GM15510 (cell line): ENCODE data around the gene C3orf80.

Experiments used
- POLR2A ChIP-seq: IDR thresholded peaks from 3 replicates; pipeline ENCODE4 v1.6.1; 2011; ENCODE audit warnings: borderline replicate concordance; ENCODE audit not compliant: insufficient read length; ENCODE audit errors: extremely low read depth

Gene C3orf80

GRCh38 chr3:160225176-160226025 is at the start of gene C3orf80:
C3orf80 (plus strand) TSS chr3:160225422; CDS start chr3:160225636, 214 bp downstream.
- no peak for TF ChIP-seq POLR2A

DNA sequence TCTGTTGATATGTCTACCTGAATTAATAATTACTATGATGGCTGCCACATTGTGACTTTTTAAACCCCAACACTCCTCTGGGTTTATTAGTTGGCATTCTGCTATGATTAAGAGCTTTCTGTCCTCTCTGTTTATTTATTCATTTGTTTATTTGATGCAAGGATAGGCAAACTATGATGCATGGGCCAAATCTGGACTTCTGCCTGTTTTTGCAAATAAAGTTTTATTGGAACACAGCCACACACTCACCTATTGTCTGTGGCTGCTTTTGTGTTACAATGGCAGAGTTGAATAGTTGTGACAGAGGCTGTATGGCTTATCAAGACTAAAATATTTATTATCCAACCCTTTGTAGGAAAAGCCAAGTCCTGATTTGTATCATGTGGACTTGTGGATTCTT is 48.3 kb upstream of the C3orf80 start:
- TF ChIP-seq POLR2A = no peak

- no peak for TF ChIP-seq POLR2A
These were observed 45.3 kb upstream of the C3orf80 start for GRCh38 chr3:160179906-160180305.

GRCh38 chr3:160180581-160181216 is 44.5 kb upstream of the C3orf80 start:
- TF ChIP-seq POLR2A = no peak

GRCh38 chr3:160183345-160184076 is 41.7 kb upstream of the C3orf80 start:
- TF ChIP-seq POLR2A = no peak

- no peak for TF ChIP-seq POLR2A
These were observed 40.6 kb upstream of the C3orf80 start for GRCh38 chr3:160184655-160185054.

DNA sequence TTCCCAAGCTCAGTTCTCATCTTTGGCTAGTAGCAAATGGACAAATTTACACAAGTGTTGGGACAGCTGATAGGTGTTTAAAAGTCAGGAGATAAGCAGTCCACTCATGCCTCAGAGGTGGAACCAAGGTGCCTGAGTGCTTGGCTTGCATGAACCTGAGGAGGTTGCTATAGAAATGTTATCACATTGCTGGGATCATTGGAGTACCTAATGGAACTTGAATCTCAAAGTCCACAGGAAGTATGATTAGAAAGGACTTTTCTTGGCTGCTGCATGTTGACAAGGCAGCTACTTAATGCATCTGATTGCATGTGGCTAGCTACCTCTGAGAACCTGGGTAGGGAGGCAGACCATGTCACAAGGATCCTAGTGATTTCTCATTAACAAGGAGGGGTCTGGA is 39.5 kb upstream of the C3orf80 start:
- TF ChIP-seq POLR2A = no peak

DNA sequence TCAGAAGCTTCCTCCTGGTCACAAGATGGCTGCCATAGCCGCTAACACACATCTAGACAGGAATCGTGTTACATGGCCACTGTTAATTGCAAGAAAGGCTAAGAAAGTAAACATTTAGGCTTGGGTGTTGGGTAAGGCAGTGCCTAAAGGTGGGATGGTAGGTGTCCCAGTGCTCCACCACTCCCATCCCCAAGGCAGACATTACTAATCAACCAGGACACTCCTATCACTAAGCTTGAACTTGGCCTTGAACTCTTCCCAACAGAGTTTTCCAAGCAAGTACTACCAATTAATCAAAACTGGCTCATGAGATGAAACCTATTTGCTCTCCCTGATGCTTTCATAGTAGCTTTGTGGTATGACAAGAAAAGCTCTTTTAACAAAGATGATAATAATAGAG is 37.9 kb upstream of the C3orf80 start:
- TF ChIP-seq POLR2A = no peak

DNA sequence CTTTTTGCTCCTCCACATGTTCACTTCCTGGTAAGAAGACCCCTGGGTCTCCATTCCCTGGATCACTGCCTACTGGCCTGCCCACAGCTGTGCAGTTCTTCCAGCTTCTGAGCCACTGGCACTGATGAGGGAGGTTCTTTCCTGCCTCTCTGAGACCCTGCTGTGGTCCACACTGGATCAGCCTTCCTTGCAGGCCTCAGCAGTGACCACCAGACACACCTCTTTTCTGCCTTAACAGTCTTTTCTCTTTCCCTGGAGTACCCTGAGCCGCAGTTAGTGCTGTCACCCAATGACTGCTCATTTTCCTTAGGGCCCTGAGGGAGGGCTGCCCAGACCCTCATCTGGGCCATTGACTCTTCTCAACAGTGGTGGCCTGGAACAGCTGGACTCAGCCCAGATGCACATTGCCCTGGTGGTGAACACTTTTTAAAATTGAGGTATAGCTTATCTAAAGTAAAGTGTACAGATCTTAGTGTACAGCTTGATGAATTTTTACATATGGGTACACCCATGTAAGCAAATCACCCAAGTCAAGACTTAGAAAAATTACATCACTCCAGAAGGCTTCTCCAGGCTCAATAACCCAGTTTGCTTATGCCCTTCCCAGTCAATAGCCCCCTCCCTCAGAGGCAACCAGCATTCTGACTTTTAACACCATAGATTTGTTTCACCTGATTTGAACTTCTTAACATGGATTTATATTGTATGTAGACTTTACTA is 32.8 kb upstream of the C3orf80 start:
- TF ChIP-seq POLR2A = no peak

DNA sequence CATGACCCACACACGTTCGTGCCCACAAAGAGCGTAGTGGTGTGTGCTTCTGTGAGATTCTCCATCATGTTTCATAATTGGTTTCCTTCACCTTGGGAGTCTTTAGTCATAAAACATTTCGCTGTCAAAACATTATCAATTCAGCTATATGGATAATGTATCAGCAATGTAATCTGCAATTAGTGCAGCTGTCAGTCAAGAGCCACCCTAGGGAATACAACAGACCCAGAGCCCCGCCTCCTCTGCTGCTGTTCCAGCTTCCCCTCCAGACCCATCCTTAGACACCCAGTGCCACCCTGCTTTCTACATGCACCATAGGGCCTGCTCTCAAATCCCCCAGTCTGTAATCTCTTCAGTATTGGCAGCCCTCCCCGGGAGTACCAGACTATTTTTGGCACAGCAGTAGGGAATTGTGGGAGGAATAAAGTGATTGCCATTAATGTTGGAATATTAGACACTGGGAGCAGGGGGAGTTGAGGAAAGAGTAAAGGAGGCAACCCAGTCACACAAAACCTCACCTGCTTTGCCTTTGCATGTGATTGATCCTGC is 31.5 kb upstream of the C3orf80 start:
- TF ChIP-seq POLR2A = no peak

GRCh38 chr3:160194438-160194837 is 30.8 kb upstream of the C3orf80 start:
- TF ChIP-seq POLR2A = no peak

GRCh38 chr3:160195106-160195505 is 30.1 kb upstream of the C3orf80 start:
- no peak for TF ChIP-seq POLR2A

DNA sequence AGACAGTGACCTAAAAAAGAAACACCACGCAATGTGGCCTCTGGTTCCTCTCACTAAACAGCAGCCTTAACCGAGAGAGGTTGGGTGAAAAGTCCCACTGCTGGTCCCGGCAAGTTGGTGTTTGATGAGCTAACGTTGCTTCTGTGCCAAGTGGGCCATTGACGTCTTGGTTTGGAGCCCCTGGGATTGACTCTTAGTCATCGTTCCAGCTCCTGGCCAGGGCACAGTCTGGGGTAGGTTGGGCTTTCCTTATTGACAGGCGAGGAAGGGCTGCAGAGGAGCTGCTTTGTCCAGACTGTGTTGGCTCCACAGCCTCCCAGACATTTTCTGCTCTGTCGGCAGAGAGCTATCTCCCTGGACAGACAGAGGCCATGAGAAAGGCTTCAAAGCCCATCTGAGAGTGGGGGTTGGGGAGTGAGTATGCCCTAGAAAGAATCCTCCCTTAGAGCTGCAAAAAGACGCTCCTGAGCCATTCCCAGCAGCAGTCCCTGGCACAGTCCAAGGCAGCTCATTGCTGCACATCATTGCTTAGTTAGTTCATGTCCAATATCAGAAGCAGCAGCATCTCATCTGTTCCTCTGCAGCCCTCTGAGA is 28.6 kb upstream of the C3orf80 start:
- TF ChIP-seq POLR2A = no peak

- TF ChIP-seq POLR2A = no peak
These were observed 26.1 kb upstream of the C3orf80 start for GRCh38 chr3:160199108-160199507.
